ENCODE results near the gene PSMB9.
A peak's percentile ranks its signal among the peaks of the same experiment; 100 is the strongest.

Gene PSMB9

DNA sequence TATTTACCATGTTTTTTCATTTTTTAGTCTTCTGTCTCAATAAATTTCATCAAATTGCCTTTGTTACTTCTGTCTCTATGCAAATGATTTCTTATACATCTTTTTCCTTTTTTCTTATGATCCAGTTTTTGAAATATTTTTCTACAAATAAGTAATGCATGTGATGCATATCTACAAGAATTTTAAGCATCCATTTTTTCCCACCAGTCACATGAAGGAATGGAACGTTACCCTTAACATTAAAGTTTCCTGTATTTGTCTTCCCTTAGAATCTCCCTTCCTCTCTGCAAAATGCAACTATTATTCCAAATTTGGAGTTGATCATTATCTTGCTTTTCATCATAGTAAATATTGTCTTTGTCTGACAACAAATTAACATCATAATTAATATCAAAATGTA lies 35.5 kb downstream of the PSMB9 start:
- no peak for DNase-seq (ENCODE audit: low read depth, low spot score)
- H3K27ac ChIP-seq: no peak overlapping the region

DNA sequence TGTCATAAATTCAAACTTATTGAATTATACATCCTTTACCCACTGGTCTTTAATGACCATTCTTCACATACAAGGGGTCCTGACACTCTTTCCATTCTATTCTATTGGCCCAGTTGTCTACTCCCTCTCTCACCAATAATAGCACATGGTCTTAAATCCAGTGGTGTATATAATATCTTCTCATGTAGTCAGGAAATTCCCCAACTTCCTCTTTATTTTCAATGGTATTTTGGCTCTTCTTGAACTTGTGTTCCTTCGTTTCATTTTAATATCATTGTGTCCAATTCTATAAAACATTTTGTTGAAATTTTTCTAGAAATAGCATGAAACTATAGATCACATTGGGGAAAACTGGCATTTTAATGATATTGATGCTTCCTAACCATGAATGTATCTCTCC lies 36.8 kb downstream of the PSMB9 start:
- DNase-seq (ENCODE audit: low read depth, low spot score): no peak

DNA sequence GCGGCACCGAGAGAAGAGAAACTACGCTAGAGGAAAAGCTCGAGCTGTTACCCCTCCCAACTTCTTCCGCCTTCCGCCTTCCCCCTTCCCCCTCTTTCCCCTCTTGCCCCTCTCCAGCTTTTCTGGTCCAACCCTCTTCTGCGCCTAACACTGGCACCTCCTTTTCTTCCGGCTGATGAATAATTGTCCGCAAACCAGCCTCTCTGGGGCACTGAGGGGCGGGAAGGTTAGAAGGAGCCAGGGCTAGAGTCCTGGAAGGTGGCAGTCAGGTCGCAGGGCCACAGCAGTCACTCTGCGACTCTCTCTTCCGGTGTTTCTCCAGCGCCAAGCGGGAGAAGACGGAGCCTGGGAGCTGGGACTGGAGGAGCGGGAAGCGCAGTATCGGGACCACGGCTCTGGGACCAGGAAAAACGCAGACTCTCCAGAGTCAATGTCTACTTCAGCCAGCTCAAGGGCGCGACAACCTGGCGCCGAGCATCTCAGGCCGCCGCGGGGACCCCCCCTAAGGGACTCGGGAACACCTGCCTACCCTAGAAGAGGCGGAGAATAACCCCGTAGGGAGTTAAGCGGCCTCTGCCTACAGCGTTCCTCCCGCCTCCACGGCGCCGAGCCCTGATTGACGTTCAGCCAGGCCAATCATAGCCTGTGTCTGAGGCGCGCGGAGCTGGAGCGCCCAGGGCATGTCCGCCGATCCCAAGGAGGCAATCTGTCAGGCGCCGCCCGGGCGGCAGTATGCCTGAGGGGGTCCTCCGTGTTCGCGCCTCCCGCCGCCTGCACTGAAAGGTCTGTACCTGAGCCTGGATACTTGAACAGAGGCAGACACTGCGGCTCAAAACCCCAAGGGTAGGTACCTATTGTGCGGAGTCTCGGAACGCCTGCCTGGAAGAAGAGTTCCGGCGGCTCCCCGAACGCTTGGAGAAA lies 40.4 kb downstream of the PSMB9 start:
- H3K27ac ChIP-seq: peak overlapping the region; percentile 66
- DNase-seq (ENCODE audit: low read depth, low spot score): peak; percentile 50

More for the DNA sequence above, 36.8 kb downstream of the PSMB9 start:
- no peak overlapping the region for H3K27ac ChIP-seq

DNA sequence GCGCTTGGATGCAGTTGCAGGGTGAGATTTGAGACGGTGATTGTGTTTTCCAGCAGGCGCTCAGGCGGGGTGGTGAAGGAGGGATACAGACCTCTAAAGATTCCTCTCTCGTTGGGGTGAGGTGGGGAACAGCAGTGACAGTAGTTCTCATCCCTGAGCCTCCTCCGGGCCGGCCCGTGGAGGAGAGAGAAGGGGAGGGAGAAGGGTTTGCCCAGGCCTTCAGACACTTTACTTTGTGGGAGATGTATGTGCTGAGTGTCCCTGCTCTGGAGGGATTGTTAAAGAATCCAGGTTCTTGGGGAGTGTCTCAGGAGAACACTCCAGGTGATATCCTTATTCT lies 41.0 kb downstream of the PSMB9 start:
- H3K27ac ChIP-seq: peak overlapping the region; percentile 66
- no peak for DNase-seq (ENCODE audit: low read depth, low spot score)

DNA sequence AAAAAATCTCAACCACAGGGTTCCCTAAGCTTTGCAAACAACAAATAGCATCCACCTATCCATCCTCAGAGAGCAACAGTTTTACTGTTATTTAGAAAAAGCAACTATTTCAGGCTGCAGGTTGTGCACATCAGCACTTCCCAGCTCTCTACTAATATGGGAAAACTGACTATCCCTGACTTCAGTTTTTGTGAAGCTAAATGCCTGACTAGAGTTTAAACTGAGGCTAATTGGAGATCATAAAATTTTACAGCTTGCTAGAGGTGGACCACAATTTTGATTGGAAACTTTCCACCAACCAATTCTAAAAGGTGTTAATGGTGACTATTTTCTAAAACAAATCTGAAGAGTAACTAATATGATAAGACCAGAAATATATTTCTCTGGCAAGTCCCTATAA lies 50.0 kb downstream of the PSMB9 start:
- DNase-seq (ENCODE audit: low read depth, low spot score): no peak
- no peak overlapping the region for H3K27ac ChIP-seq

DNA sequence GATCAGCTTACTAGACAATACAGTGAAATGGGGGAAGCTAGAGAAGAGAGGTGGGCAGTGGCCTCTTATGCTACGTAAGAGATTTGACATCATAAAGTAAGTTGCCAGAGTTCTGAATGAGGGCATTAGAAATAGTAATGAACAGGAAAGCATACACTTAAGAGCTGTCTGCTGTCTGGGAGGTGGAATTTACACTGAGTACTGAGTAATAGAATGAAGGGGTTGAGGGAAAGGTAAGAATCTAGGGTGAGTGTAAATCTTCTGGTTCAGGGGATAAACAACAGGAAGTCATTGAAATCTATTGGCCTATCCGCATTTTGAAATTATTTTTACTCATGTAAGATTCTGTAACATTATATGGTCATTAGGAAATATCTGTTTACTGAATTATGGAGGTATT lies 51.1 kb downstream of the PSMB9 start:
- DNase-seq (ENCODE audit: low read depth, low spot score): no peak
- no peak overlapping the region for H3K27ac ChIP-seq

DNA sequence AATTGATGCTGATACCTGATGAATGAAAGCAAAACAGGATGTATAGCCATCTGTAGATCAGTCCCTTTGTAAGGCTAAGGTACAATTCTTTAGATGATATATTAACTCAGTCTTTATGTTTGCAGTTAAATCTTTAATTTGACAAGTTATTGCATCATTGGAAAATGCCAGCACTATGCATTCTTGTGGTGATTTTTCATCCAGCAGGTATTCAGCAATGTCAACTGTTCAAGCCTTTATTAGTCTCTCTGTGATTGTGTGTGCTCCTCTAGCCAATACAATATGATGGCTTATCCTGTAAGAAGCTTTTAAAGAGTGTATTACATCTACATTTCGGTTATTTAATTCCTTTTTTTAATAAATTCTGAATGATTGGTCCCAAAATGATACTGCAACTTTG lies 52.5 kb downstream of the PSMB9 start:
- H3K27ac ChIP-seq: peak overlapping the region; percentile 4
- DNase-seq (ENCODE audit: low read depth, low spot score): no peak

DNA sequence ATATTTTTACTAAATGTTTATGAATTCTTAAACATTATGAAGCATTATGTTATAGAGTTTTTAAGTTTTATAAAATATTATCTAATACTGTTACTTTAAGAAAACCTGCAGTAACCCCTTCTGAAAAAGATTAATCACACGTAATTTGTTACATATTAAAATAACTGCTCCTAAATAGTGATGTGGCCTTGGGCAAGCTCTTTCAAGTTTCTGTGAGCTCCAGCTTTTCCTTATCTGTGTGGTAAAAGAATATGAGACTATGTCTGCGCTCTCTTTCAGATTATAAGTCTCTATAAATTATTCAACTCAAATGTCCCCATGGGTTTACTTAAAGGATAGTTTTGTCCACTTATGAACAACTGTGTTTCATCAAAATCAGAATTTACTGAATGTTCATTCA lies 54.9 kb downstream of the PSMB9 start:
- H3K27ac ChIP-seq: no peak overlapping the region
- no peak for DNase-seq (ENCODE audit: low read depth, low spot score)

All from epithelial cell of prostate (primary cell).